HG02943 (cell line): ENCODE results near the gene RIN3.
A peak's percentile ranks its signal among the peaks of the same experiment; 100 is the strongest.

Experiments used
- ATAC-seq: cut with Tn5 transposase; IDR thresholded peaks from one replicate; pipeline ENCODE4 v1.9.1; 2021; ENCODE audit warnings: mild to moderate bottlenecking, low read depth, moderate library complexity; ENCODE audit not compliant: unreplicated experiment

Gene RIN3

GRCh38 chr14:92615451-92615850 is 101.9 kb downstream of the RIN3 start:
- ATAC-seq: peak; percentile 66

GRCh38 chr14:92616178-92616577 is 102.6 kb downstream of the RIN3 start:
- no peak for ATAC-seq

- ATAC-seq: no peak
Measured at GRCh38 chr14:92617581-92617980, 104.0 kb downstream of the RIN3 start.

GRCh38 chr14:92619671-92620456 is 106.3 kb downstream of the RIN3 start:
- no peak for ATAC-seq

GRCh38 chr14:92622311-92622710 is 108.7 kb downstream of the RIN3 start:
- no peak for ATAC-seq

GRCh38 chr14:92624764-92625163 is 111.2 kb downstream of the RIN3 start:
- ATAC-seq: no peak

GRCh38 chr14:92625213-92625612 is 111.6 kb downstream of the RIN3 start:
- ATAC-seq: no peak

GRCh38 chr14:92626041-92626440 is 112.5 kb downstream of the RIN3 start:
- ATAC-seq: no peak

GRCh38 chr14:92627707-92628215 is 114.2 kb downstream of the RIN3 start:
- no peak for ATAC-seq

GRCh38 chr14:92628636-92629035 is 115.1 kb downstream of the RIN3 start:
- no peak for ATAC-seq

- no peak for ATAC-seq
Measured at GRCh38 chr14:92630367-92630766, 116.8 kb downstream of the RIN3 start.

- ATAC-seq: no peak
Measured at GRCh38 chr14:92631098-92631497, 117.5 kb downstream of the RIN3 start.

- no peak for ATAC-seq
Measured at GRCh38 chr14:92632546-92633273, 119.1 kb downstream of the RIN3 start.

- no peak for ATAC-seq
Measured at GRCh38 chr14:92633274-92633616, 119.7 kb downstream of the RIN3 start.

GRCh38 chr14:92633724-92634123 is 120.1 kb downstream of the RIN3 start:
- ATAC-seq: no peak

- ATAC-seq: no peak
Measured at GRCh38 chr14:92635031-92635430, 121.5 kb downstream of the RIN3 start.

GRCh38 chr14:92635896-92636295 is 122.3 kb downstream of the RIN3 start:
- ATAC-seq: no peak

- ATAC-seq: no peak
Measured at GRCh38 chr14:92637228-92637627, 123.6 kb downstream of the RIN3 start.

GRCh38 chr14:92637864-92638263 is 124.3 kb downstream of the RIN3 start:
- ATAC-seq: no peak

- no peak for ATAC-seq
Measured at GRCh38 chr14:92638266-92638665, 124.7 kb downstream of the RIN3 start.

GRCh38 chr14:92638904-92639303 is 125.3 kb downstream of the RIN3 start:
- ATAC-seq: no peak
